GM18520 (cell line): Measurements from ENCODE around the gene OTULINL.

Experiments used
- ATAC-seq: cut with Tn5 transposase; IDR thresholded peaks from one replicate; pipeline ENCODE4 v1.9.1; 2021; ENCODE audit not compliant: unreplicated experiment

OTULINL gene

DNA sequence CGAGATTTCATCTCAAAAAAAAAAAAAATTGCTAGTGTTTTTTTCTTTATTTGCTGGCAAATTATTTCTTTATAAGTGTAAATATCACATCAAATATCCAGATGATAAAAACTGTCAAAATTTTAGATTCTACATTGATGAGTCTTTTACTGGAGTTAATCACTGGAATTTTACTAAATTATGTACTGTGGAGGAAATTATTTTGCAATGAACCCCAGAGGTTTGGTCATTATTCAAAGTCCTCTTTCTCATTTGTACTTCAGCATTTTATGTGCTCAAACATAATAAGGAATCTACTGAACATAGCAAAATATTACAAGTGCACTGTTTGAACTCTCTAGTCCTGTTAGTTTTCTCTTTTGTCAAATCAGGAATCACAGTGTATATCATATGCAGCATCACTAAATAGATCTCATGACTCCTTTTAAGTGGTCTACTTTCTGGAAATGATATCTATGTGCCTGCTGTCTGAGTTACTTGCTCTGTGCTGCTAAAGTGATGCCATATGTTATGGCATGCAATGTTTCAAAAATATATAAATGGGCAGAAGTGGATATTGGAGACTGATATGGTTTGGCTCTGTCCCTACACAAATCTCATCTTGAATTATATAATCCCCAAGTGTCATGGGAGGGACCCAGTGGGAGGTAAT lies 18.0 kb downstream of the OTULINL start:
- no peak for ATAC-seq

DNA sequence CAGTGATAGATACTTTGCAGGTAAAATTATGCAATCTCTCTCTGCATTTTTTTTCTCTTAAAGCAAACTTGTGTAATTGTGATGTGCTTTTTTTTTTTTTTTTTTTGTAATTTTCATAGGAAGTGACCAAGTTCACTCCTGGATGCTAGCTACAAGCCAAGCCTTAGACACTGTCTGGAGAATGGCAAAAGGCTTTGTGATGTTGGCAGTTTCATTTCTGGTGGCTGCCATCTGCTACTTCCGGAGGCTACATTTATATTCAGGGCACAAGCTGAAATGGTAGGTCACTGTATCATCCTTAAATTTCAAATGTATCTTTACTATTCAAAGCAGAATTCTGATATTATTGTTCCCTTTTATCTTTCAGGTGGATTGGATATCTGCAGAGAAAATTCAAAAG lies 19.3 kb downstream of the OTULINL start:
- ATAC-seq: no peak

DNA sequence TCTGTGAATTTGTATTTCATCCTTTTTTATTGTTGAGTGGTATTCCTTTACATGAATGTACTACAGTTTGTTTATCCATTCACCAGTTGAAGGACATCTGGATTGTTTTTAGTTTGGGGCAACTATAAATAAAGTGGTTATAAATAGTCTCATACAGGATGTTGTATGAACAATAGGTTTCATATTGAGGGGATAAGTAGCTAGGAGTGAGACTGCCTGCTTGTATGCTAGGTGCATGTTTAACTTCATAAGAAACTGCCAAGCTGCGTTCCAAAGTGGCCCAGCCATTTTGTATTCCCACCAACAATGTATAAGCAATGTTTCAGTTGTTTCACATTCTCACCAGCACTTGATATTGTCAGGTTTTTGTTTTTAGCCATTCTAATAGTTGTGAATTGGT lies 21.5 kb downstream of the OTULINL start:
- no peak for ATAC-seq

DNA sequence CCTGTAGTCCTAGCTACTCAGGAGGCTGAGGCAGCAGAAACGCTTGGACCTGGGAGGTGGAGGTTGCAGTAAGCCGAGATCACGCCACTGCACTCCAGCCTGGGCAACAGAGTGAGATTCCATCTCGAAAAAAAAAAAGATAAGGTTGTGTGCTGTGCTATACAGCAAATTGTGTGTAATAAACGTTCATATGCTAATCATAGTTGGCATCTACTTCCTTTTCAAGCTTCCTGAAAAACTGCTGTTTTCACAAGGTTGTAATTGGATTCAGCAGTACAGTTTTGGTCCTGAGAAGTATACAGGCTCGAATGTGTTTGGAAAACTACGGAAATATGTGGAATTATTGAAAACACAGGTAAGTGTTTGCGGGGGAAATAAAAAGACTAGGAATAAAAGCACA lies 25.5 kb downstream of the OTULINL start:
- no peak for ATAC-seq

DNA sequence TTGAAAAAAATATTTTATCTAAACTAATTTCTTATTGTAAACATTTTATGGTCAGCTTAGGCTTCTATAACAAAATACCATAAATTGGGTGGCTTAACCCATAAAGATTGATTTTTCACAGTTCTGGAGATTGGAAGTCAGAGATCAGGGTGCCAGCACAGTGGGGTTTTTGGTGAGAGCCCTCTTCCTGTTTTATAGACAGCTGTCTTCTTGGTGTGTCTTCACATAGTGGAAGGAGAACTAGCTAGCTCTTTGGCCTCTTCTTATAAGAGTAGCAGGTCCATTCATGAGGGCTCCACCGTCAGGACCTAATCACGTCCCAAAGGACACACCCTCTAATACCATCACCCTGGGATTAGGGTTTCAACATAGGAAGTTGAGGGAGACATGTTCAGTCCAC lies 26.6 kb downstream of the OTULINL start:
- ATAC-seq: no peak

DNA sequence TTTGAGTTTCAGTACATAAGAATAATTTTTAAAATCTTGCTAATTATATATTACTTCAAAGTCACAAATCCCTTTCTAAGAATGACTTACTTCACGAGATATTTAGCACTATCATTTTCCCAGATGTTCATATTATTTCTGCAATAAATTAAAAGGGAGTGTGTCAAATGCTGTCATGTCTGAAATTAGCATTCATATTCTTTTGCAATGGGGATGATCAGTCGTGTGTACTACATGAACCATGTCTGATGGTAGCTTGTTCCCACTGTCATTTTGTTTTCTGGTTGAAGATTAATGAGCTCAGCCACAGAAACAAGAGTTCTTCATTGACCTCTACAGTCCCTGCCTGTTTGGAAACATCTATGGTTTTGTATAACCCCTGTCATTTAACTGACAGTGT lies 30.1 kb downstream of the OTULINL start:
- no peak for ATAC-seq

- no peak for ATAC-seq
Observed at GRCh38 chr5:14614490-14614889, 32.9 kb downstream of the OTULINL start.

DNA sequence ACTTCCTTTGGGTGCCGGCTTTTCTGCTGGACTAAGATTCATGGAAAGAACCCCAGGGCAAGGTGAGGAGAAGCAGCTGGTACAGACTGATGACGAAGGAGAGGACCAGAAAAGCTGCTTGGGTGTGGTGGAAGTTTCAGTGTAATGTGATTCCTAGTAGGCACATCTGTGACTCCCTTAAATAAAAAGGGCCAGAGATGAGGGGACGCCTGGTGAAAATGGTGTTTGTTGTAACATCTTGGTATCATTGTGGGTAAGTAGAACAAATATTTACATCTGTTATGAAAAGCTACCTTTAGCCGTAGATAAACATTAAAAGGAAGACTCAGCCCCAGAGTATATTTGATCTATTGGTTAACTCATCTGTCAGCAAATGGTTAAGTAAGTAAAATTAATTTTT lies 33.8 kb downstream of the OTULINL start:
- no peak for ATAC-seq

GRCh38 chr5:14617441-14617840 lies 35.8 kb downstream of the OTULINL start:
- ATAC-seq: no peak

DNA sequence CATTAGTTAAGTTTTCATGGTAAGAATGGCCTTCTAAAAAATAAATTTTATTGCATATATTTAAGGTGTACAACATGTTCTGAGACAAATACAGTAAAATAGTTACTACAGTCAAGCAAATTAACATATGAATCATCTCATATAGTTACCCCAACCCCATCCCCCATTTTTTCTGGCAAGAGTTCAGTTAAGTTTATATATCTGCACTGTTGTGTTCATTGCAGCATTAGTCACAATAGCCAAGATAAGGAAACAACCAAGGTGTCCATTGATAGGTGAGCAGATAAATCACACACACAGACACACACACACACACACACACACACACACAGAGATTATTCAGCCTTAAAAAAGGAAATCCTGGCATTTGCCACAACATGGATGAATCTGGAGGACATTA lies 45.7 kb downstream of the OTULINL start:
- no peak for ATAC-seq

DNA sequence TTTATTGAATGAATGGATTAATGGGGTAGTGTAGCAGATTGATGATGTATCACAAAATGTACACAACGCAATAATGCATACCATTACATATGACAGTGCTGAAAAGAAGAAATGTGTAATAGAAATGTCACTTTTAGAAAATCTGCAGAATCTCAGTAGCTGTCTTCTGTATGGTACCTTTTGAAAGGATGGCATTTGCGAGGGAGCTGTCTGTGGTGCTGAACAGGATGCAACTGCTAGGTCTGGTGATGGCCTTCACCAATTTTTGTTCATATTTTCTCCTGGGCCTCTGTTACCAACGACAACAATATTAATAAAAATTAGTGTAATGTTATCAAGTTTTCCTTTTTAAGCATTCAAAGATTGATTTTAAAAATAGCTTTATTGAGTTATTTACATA lies 46.8 kb downstream of the OTULINL start:
- ATAC-seq: no peak

GRCh38 chr5:14630671-14631070 lies 49.1 kb downstream of the OTULINL start:
- ATAC-seq: no peak

DNA sequence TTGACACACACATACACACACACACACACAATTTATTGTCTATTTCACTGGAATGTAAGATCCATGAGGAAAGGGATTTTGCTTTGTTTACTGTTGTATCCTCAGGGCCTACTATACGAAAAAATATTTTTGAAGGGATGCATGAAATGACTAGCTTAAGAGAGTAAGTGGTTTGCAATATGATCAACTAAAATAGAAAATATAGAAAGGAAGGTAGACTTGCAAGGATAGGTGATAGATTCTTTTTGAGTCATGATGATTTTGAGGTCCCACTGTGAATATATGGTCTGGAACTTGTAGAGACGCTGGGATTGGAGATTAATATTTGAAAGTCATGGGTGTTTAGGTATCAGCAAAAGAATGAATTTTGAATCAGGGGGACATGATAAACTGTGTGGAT lies 54.1 kb downstream of the OTULINL start:
- ATAC-seq: no peak

GRCh38 chr5:14640765-14641164 lies 59.2 kb downstream of the OTULINL start:
- no peak for ATAC-seq

DNA sequence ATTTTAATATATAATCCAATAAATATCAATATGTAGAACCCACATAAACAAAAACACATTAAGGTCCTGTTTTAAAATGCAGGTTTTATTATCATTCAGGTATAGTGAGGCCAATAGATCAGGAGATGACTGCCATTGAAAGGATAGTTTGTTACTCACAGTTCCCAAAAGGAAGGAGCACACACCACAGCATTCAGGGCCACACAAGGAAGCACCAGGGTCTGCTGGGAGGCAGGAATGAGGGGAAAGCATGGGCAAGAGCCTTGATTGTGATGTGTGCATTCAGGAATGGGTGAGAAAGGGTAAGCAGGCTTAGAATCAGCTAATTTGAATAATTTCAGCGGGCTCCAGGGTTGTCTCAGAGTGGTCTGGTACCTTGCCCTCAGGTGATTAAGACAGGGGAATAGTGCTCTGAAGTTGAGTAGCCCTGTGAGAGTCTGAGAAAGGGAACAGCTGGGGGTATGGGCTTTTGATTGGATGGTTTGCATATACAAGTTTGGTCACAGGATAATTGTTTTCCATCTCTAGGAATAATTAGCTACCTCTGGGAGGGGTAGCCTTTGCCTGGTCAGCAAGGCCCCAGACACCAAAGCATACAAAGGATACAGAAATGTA lies 63.1 kb downstream of the OTULINL start:
- no peak for ATAC-seq

- no peak for ATAC-seq
Observed at GRCh38 chr5:14650052-14650451, 68.5 kb downstream of the OTULINL start.

DNA sequence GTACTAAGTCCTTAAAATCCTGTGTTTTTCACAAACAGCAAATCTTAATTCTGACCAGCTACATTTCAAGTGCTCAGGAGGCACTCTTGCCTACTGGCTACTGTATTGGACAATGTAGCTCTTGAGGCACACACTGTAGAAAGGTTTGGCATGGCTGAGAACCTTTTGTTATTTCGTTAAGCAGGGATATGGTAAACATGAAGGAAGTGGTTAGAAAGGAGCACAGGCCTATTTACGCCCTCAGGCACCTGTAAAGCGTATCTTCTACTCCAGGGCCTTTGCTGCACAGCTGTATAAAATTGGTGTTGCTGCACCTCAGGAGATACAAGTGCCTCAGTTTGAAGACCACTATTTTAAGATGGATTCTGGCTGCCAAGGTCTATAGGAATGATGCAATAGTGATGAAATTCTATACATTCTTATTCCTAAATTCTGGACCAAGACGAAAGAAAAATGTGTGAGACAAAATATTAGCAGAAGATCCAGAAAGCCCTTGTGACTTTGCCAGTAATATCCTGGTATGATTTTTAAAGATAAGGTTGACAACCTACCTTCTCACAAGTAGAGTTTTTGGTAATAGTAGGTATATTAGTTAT lies 73.7 kb downstream of the OTULINL start:
- ATAC-seq: no peak

DNA sequence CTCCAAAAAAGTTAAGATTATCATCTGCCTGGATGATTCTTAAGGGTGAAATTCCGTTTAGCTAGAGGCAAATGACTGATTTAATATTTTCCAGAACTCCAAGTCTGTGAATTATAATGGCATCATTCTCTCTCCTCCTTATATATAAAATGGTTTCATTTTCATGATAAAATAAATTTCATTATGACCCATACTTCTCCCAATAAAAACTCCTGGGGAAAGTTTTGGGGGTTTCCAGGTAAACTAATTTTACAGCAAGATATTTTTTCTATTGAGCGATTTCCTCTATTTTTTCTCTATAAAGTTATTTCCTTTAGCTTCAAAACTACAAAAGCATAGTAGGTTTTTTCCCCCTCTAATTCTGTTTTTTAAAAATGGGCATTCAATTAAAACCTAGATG lies 75.3 kb downstream of the OTULINL start:
- no peak for ATAC-seq

DNA sequence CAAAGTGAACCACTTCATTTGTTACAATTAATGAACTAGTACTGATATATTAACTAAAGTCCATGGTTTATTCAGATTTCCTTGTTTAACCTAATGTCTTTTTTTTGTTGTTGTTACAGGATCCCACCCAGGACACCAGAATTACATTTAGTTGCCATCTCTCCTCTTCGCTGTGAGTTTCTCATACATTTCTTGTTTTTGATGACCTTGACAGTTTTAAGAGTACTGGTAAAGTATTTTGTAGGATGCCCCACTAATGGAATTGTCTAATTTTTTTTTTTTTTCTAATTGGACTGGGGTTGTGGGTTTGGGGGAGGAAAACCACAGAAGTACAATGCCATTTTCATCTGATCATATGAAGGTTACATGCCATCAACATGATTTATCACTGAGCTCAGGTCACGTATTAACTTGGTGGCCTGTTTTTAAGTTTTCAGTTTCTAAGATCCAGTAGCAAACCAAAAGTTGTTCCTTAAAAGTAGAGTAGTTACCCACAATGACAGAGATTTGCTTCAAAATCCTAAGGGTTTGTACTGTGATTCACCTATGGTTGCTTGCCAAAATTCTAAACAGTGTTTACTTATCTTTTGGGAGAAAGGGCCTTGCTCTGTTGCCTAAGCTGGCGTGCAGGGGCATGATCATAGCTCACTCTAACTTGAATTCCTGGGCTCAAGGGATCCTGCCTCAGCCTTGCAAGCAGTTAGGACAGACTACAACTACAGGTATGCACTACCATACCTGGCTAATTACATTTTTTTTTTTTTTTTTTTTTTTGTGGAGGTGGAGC lies 78.4 kb downstream of the OTULINL start:
- ATAC-seq: no peak

GRCh38 chr5:14660833-14661232 lies 79.2 kb downstream of the OTULINL start:
- ATAC-seq: no peak
